PFSK-1 (cell line): Measurements from ENCODE around the gene INO80C.

ENCODE experiments used
- FOXP2 ChIP-seq: optimal IDR thresholded peaks from 2 replicates; pipeline ENCODE3; 2011; ENCODE audit warnings: borderline replicate concordance, control low read depth, inconsistent platforms; ENCODE audit not compliant: insufficient read depth; ENCODE audit errors: extremely low read length, extremely low read depth
- POLR2AphosphoS5 ChIP-seq: IDR thresholded peaks from 2 replicates; pipeline ENCODE4 v1.6.1; 2012; ENCODE audit warnings: low read depth, mild to moderate bottlenecking, control low read depth, low read length, moderate library complexity
- SIN3A ChIP-seq: IDR thresholded peaks from 2 replicates; pipeline ENCODE4 v1.6.1; 2012; ENCODE audit warnings: mild to moderate bottlenecking, low read length, moderate library complexity, borderline replicate concordance; ENCODE audit not compliant: insufficient read depth
- TAF1 ChIP-seq: IDR thresholded peaks from 2 replicates; pipeline ENCODE4 v1.6.1; 2012; ENCODE audit warnings: low read length, control low read depth, borderline replicate concordance; ENCODE audit not compliant: insufficient read depth
- TF ChIP-seq, protein P1 (sequence below), 2 experiments: IDR thresholded peaks; 2 replicates each; pipeline versions ENCODE4 v1.6.1 to v1.8.0; 2011 to 2012; ENCODE audit warnings: low read depth in 2 of 2, low read length in 2 of 2, control low read depth in 1 of 2, inconsistent platforms in 1 of 2, mild to moderate bottlenecking in 1 of 2, moderate library complexity in 1 of 2; ENCODE audit not compliant: insufficient read depth in 1 of 2

The INO80C gene

GRCh38 chr18:35510076-35510651 is 12.4 kb upstream of the INO80C start:
- TF ChIP-seq FOXP2 (no peak), POLR2AphosphoS5 (no peak), TAF1 (no peak), SIN3A (no peak)
- TF ChIP-seq, protein P1, sequence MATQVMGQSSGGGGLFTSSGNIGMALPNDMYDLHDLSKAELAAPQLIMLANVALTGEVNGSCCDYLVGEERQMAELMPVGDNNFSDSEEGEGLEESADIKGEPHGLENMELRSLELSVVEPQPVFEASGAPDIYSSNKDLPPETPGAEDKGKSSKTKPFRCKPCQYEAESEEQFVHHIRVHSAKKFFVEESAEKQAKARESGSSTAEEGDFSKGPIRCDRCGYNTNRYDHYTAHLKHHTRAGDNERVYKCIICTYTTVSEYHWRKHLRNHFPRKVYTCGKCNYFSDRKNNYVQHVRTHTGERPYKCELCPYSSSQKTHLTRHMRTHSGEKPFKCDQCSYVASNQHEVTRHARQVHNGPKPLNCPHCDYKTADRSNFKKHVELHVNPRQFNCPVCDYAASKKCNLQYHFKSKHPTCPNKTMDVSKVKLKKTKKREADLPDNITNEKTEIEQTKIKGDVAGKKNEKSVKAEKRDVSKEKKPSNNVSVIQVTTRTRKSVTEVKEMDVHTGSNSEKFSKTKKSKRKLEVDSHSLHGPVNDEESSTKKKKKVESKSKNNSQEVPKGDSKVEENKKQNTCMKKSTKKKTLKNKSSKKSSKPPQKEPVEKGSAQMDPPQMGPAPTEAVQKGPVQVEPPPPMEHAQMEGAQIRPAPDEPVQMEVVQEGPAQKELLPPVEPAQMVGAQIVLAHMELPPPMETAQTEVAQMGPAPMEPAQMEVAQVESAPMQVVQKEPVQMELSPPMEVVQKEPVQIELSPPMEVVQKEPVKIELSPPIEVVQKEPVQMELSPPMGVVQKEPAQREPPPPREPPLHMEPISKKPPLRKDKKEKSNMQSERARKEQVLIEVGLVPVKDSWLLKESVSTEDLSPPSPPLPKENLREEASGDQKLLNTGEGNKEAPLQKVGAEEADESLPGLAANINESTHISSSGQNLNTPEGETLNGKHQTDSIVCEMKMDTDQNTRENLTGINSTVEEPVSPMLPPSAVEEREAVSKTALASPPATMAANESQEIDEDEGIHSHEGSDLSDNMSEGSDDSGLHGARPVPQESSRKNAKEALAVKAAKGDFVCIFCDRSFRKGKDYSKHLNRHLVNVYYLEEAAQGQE (IDR thresholded peaks at IDR 0.05; ENCODE audit: insufficient read depth in 1 of 2, low read depth in 2 of 2, low read length in 2 of 2), result no peak

DNA sequence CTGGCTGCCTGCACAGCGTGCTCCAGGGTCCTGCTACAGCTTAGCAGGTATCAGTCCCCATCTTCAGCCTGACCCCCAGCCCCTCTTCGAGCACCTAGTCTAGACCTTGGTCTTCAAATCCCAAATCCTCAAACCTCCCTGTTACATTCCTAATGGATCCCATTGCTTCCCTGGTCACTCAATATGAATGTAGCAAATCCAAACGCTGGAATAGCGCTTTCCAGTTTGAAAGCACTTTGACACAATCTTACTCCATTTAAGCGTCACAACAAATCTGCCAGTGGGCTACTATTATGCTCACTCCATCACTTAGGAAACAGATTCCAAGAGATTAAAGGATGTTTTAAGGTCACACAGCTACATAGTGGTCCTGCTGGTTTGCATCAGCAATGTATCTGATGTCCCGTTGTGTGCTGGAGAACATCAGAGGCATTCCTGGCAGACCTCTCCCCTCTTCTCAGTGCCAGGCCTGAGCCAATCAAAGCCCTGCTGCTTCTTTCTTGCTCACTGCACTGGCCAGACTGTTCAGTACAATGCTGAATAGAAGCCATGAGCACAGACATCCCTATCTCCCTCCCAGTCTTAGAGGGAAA is 11.1 kb upstream of the INO80C start:
- TF ChIP-seq FOXP2, result no peak
- TF ChIP-seq, protein P1 (IDR thresholded peaks at IDR 0.05; ENCODE audit: insufficient read depth in 1 of 2, low read depth in 2 of 2, low read length in 2 of 2), result no peak
- TF ChIP-seq SIN3A, result no peak
- TF ChIP-seq TAF1, result no peak
- TF ChIP-seq POLR2AphosphoS5, result no peak

GRCh38 chr18:35508030-35508429 is 10.3 kb upstream of the INO80C start:
- no peak for TF ChIP-seq SIN3A
- TF ChIP-seq, protein P1 (IDR thresholded peaks at IDR 0.05; ENCODE audit: insufficient read depth in 1 of 2, low read depth in 2 of 2, low read length in 2 of 2), result no peak
- no peak for TF ChIP-seq POLR2AphosphoS5
- no peak for TF ChIP-seq FOXP2
- TF ChIP-seq TAF1, result no peak

GRCh38 chr18:35507623-35508022 is 9.9 kb upstream of the INO80C start:
- TF ChIP-seq TAF1, result no peak

- TF ChIP-seq SIN3A, result no peak
- no peak for TF ChIP-seq FOXP2
- TF ChIP-seq, protein P1 (IDR thresholded peaks at IDR 0.05; ENCODE audit: insufficient read depth in 1 of 2, low read depth in 2 of 2, low read length in 2 of 2), result no peak
- no peak for TF ChIP-seq POLR2AphosphoS5
- no peak for TF ChIP-seq TAF1
Observed at GRCh38 chr18:35507192-35507591, 9.4 kb upstream of the INO80C start.
